ENCODE results near the gene RORC. TPM values are rescaled to one million over a fixed set of nuclear protein-coding genes. Genes with fewer than 3 reads are reported as not detected.

The RORC gene
- polyA plus RNA-seq, 2 donors: 1.5 to 3.4 TPM

Other genes with a start within 250 kb of the RORC start
- gene SNX27, start 219.8 kb downstream of the RORC start, polyA plus RNA-seq: 1 to 10 TPM; 3.9 to 5.1 TPM
- gene CELF3, start 115.0 kb downstream of the RORC start, polyA plus RNA-seq: under 1 TPM; 0.04 to 0.05 TPM
- gene RIIAD1, start 110.3 kb downstream of the RORC start, polyA plus RNA-seq: not detected
- 10 to 100 TPM; 49.9 to 53.9 TPM for gene MRPL9, start 68.3 kb downstream of the RORC start, polyA plus RNA-seq
- gene TDRKH, start 41.3 kb downstream of the RORC start, polyA plus RNA-seq: 1 to 10 TPM; 1.1 to 1.5 TPM
- under 1 TPM in 1 of 2 donors, not detected in 1; 0.08 TPM for gene LINGO4, start 26.4 kb downstream of the RORC start, polyA plus RNA-seq
- under 1 TPM; 0.12 to 0.19 TPM for gene C2CD4D, start 8.0 kb upstream of the RORC start, polyA plus RNA-seq
- 1 to 10 TPM; 1.5 to 1.7 TPM for gene THEM5, start 21.9 kb upstream of the RORC start, polyA plus RNA-seq
- 1 to 10 TPM; 5.5 to 7.2 TPM for gene THEM4, start 77.7 kb upstream of the RORC start, polyA plus RNA-seq
- 1,000 to 10,000 TPM; 1,247 to 2,455 TPM for gene S100A10, start 162.1 kb upstream of the RORC start, polyA plus RNA-seq
- gene S100A11, start 205.2 kb upstream of the RORC start, polyA plus RNA-seq: over 10,000 TPM in 1 of 2 donors, 1,000 to 10,000 TPM in 1; 5,583 to 11,944 TPM